ENCODE measurements around the gene NOCT. TPM values are rescaled to one million over a fixed set of nuclear protein-coding genes. Genes with fewer than 3 reads are reported as not detected.

NOCT gene
- polyA plus RNA-seq, 1 donor (not counting 4 experiments of a cell fraction or from before 2014, with no cell fraction given) = 12.6 TPM

DNA sequence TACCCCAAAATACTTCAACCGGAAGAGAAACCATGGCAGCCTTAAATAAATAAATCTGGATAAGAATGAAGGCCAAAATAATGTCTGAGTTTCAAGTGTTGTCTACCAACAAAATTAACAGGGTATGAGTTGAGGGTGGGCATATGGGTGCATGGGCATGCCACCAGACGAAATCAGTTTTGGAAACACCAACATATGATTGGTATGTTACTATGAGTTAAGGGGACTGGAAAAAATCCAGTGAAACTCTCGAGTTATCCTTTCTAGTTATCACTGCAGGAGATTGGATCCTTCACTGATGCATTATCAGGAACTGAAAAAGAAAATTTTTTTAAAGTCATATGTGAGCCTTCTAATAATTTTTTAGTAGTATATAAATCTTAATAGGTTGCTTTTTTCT, 32.4 kb downstream of the NOCT start:
- no peak overlapping the region for H3K9ac ChIP-seq (ENCODE audit: control insufficient read depth, extremely low read depth, insufficient read depth, low read length)
- no peak overlapping the region for H3K27ac ChIP-seq (ENCODE audit: control insufficient read depth, insufficient read depth, low read length)
- DNase-seq (ENCODE audit: low read depth, low spot score) (no peak), FAIRE-seq (no peak)
- no peaks in the 10 kb centered on the region for H3K4me1 ChIP-seq (ENCODE audit: control insufficient read depth, extremely low read depth, insufficient read depth, low read length)
- peaks cover 20% of the 10 kb centered on the region for H3K79me2 ChIP-seq (ENCODE audit: control insufficient read depth, insufficient read depth, low read length)
- H4K20me1 ChIP-seq (ENCODE audit: control insufficient read depth, extremely low read depth, insufficient read depth, low read length) = peaks cover 8% of the 10 kb centered on the region
- no peak for TF ChIP-seq EZH2 (IDR thresholded peaks at IDR 0.05; ENCODE audit: low read length)
- peaks cover 11 to 16% of the 10 kb centered on the region in 2 experiments for H3K36me3 ChIP-seq (ENCODE audit: control insufficient read depth in 2 of 2, extremely low read depth in 1 of 2, insufficient read depth in 2 of 2, low read length in 2 of 2)
- dilution Hi-C loops (cut with MboI; ENCODE audit: extremely low pct_ligation_motif_present, low sequenced_read_pairs) = no loop called here
- no peaks in the 10 kb centered on the region for H3K9me1 ChIP-seq (ENCODE audit: control insufficient read depth, extremely low read depth, insufficient read depth, low read length)
- H3K4me2 ChIP-seq (ENCODE audit: control insufficient read depth, extremely low read depth, insufficient read depth, low read depth, low read length) = no peak overlapping the region
- H2AFZ ChIP-seq (ENCODE audit: control insufficient read depth, low read length) = no peak overlapping the region
- H3K9me3 ChIP-seq (ENCODE audit: control insufficient read depth, low read depth, low read length) = no peaks in the 10 kb centered on the region
- H3K4me3 ChIP-seq (ENCODE audit: control insufficient read depth in 2 of 3, extremely low read depth in 1 of 3, insufficient read depth in 2 of 3, low read depth in 1 of 3, low read length in 3 of 3) = no peak overlapping the region
- no peaks in the 10 kb centered on the region for H3K27me3 ChIP-seq (ENCODE audit: control insufficient read depth, extremely low read depth, insufficient read depth, low read length)

DNA sequence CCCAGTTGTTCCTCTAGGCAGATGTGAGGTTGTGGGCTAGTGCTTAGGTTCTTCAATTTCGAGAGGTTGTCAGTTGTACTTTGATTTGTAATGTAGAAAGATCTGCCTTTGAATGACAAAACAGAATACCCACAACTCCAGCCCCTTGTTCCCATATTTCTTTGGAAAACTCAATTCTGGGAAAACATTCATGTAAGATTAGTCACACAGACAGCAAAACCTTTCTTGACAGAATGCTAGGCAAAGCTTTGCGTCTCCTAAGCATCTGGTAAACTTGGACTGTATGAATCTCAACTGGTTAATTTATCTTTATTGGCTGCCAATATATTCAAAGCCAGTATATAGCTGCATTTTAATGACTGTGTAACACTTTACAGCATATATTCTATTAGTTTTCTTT, 34.9 kb downstream of the NOCT start:
- no peak for DNase-seq (ENCODE audit: low read depth, low spot score)
- peaks cover 7% of the 10 kb centered on the region for H3K4me1 ChIP-seq (ENCODE audit: control insufficient read depth, extremely low read depth, insufficient read depth, low read length)
- peaks cover 5 to 6% of the 10 kb centered on the region in 2 experiments for H3K36me3 ChIP-seq (ENCODE audit: control insufficient read depth in 2 of 2, extremely low read depth in 1 of 2, insufficient read depth in 2 of 2, low read length in 2 of 2)
- no peak for TF ChIP-seq EZH2 (IDR thresholded peaks at IDR 0.05; ENCODE audit: low read length)
- TF ChIP-seq, protein P1, sequence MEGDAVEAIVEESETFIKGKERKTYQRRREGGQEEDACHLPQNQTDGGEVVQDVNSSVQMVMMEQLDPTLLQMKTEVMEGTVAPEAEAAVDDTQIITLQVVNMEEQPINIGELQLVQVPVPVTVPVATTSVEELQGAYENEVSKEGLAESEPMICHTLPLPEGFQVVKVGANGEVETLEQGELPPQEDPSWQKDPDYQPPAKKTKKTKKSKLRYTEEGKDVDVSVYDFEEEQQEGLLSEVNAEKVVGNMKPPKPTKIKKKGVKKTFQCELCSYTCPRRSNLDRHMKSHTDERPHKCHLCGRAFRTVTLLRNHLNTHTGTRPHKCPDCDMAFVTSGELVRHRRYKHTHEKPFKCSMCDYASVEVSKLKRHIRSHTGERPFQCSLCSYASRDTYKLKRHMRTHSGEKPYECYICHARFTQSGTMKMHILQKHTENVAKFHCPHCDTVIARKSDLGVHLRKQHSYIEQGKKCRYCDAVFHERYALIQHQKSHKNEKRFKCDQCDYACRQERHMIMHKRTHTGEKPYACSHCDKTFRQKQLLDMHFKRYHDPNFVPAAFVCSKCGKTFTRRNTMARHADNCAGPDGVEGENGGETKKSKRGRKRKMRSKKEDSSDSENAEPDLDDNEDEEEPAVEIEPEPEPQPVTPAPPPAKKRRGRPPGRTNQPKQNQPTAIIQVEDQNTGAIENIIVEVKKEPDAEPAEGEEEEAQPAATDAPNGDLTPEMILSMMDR (optimal IDR thresholded peaks at IDR 0.05 in 1 of 3, IDR thresholded peaks at IDR 0.05 in 1 of 3, conservative IDR thresholded peaks at IDR 0.05 in 1 of 3; ENCODE audit: extremely low read depth in 1 of 3, insufficient read depth in 2 of 3, low read length in 3 of 3) = no peak
- dilution Hi-C loops (cut with MboI; ENCODE audit: extremely low pct_ligation_motif_present, low sequenced_read_pairs) = no loop called here
- no peaks in the 10 kb centered on the region for H3K27me3 ChIP-seq (ENCODE audit: control insufficient read depth, extremely low read depth, insufficient read depth, low read length)
- no peak overlapping the region for H3K4me3 ChIP-seq (ENCODE audit: control insufficient read depth in 2 of 3, extremely low read depth in 1 of 3, insufficient read depth in 2 of 3, low read depth in 1 of 3, low read length in 3 of 3)
- H2AFZ ChIP-seq (ENCODE audit: control insufficient read depth, low read length) = no peak overlapping the region
- H4K20me1 ChIP-seq (ENCODE audit: control insufficient read depth, extremely low read depth, insufficient read depth, low read length) = no peaks in the 10 kb centered on the region
- H3K9me3 ChIP-seq (ENCODE audit: control insufficient read depth, low read depth, low read length) = no peaks in the 10 kb centered on the region
- no peak overlapping the region for H3K9ac ChIP-seq (ENCODE audit: control insufficient read depth, extremely low read depth, insufficient read depth, low read length)
- FAIRE-seq = no peak
- H3K9me1 ChIP-seq (ENCODE audit: control insufficient read depth, extremely low read depth, insufficient read depth, low read length) = no peaks in the 10 kb centered on the region
- peaks cover 7% of the 10 kb centered on the region for H3K79me2 ChIP-seq (ENCODE audit: control insufficient read depth, insufficient read depth, low read length)
- no peak overlapping the region for H3K4me2 ChIP-seq (ENCODE audit: control insufficient read depth, extremely low read depth, insufficient read depth, low read depth, low read length)
- no peak overlapping the region for H3K27ac ChIP-seq (ENCODE audit: control insufficient read depth, insufficient read depth, low read length)

DNA sequence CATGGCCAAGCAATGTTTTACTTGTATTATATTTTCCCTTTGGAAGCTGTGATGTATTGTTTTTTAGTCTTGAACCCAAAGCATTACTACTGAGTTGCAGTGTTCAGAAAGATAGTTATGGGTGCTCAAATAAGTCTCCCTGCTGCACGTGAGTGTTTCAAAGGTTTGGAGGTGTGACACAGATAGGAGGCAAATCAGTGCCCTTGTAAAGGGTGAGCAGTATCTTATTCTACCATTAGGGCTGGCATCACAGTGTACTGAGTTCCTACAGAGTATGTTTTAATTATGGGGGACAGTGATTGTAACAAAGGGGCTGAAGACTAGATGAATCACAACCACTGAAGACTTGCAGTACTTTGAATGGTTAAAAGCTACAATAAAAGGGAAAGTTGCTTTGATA, 38.3 kb downstream of the NOCT start:
- H3K36me3 ChIP-seq (ENCODE audit: control insufficient read depth in 2 of 2, extremely low read depth in 1 of 2, insufficient read depth in 2 of 2, low read length in 2 of 2) = peaks cover 4 to 11% of the 10 kb centered on the region in 2 experiments
- no peak overlapping the region for H3K27ac ChIP-seq (ENCODE audit: control insufficient read depth, insufficient read depth, low read length)
- H3K9ac ChIP-seq (ENCODE audit: control insufficient read depth, extremely low read depth, insufficient read depth, low read length) = no peak overlapping the region
- TF ChIP-seq, protein P1 (optimal IDR thresholded peaks at IDR 0.05 in 1 of 3, IDR thresholded peaks at IDR 0.05 in 1 of 3, conservative IDR thresholded peaks at IDR 0.05 in 1 of 3; ENCODE audit: extremely low read depth in 1 of 3, insufficient read depth in 2 of 3, low read length in 3 of 3) = no peak
- TF ChIP-seq EZH2 (IDR thresholded peaks at IDR 0.05; ENCODE audit: low read length) = no peak
- peaks cover 7% of the 10 kb centered on the region for H3K4me1 ChIP-seq (ENCODE audit: control insufficient read depth, extremely low read depth, insufficient read depth, low read length)
- no peaks in the 10 kb centered on the region for H3K9me3 ChIP-seq (ENCODE audit: control insufficient read depth, low read depth, low read length)
- no peaks in the 10 kb centered on the region for H3K9me1 ChIP-seq (ENCODE audit: control insufficient read depth, extremely low read depth, insufficient read depth, low read length)
- FAIRE-seq = no peak
- H3K4me3 ChIP-seq (ENCODE audit: control insufficient read depth in 2 of 3, extremely low read depth in 1 of 3, insufficient read depth in 2 of 3, low read depth in 1 of 3, low read length in 3 of 3) = no peak overlapping the region
- no peaks in the 10 kb centered on the region for H4K20me1 ChIP-seq (ENCODE audit: control insufficient read depth, extremely low read depth, insufficient read depth, low read length)
- dilution Hi-C loops (cut with MboI; ENCODE audit: extremely low pct_ligation_motif_present, low sequenced_read_pairs) = no loop called here
- no peaks in the 10 kb centered on the region for H3K27me3 ChIP-seq (ENCODE audit: control insufficient read depth, extremely low read depth, insufficient read depth, low read length)
- DNase-seq (ENCODE audit: low read depth, low spot score) = no peak
- no peak overlapping the region for H3K4me2 ChIP-seq (ENCODE audit: control insufficient read depth, extremely low read depth, insufficient read depth, low read depth, low read length)
- no peaks in the 10 kb centered on the region for H3K79me2 ChIP-seq (ENCODE audit: control insufficient read depth, insufficient read depth, low read length)
- no peak overlapping the region for H2AFZ ChIP-seq (ENCODE audit: control insufficient read depth, low read length)

Measured in keratinocyte (primary cell).